ENCODE measurements around the gene TBC1D19. TPM values are rescaled to one million over a fixed set of nuclear protein-coding genes. Genes with fewer than 3 reads are reported as not detected.

The TBC1D19 gene
- total and polyA plus RNA-seq, 2 experiments from 2014 or later = 7.9 to 21.9 TPM

DNA sequence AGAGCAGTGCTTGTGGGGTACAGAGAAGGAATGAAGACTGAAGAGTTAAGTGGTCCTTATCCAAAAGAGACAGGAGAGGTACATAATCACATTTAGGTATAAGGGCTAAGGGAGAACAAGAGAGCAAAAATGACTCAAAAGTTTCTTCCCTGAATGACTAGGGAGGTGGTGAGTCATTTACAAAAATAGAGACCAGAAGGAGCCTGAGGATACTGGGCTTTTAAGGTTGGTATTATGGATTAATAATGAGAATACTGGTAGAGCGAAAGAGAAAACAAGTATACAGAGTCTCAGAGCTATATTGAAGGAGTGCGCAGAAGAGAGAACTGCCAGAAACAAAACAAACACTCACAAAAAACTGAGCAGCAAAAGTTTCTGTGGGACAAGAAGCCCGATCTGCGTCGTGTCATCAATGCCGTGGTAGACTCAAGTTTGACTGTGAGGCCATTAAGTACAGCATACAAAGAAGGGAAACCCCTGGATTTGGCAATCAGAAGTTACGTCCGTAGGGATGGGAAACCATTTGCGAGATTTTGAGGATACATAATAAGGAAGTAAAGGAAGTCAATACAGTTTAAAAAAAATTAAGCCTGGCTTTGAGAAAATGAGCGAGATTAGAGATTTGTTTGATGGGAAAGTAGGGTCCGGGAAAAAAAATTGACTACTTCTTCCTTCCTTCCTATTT, 147.6 kb downstream of the TBC1D19 start:
- H3K79me2 ChIP-seq = no peaks in the 10 kb centered on the region
- no peak overlapping the region for H3K4me2 ChIP-seq
- 92% methylated on average over 11 of the region's 11 CpGs for WGBS (ENCODE audit: low lambda C conversion rate, missing lambda C conversion rate)
- H4K20me1 ChIP-seq (ENCODE audit: insufficient read depth, poor library complexity, severe bottlenecking) = no peaks in the 10 kb centered on the region
- H3K4me1 ChIP-seq (ENCODE audit: insufficient read depth) = no peaks in the 10 kb centered on the region
- no peak for TF ChIP-seq EZH2 (IDR thresholded peaks at IDR 0.05; ENCODE audit: borderline replicate concordance)
- no peak for TF ChIP-seq EZH2phosphoT487 (IDR thresholded peaks at IDR 0.05; ENCODE audit: low read depth, severe bottlenecking, unreplicated experiment)
- H3K27me3 ChIP-seq = no peaks in the 10 kb centered on the region
- no peaks in the 10 kb centered on the region for H3K9me2 ChIP-seq (replicated peaks; ENCODE audit: insufficient read depth)
- no peaks in the 10 kb centered on the region for H3K36me3 ChIP-seq (replicated peaks; ENCODE audit: insufficient read depth, low read depth)
- no peak overlapping the region for H3K4me3 ChIP-seq
- no peak for DNase-seq (ENCODE audit: low spot score)
- no peak overlapping the region for H2AFZ ChIP-seq
- no peaks in the 10 kb centered on the region for H3K9me3 ChIP-seq (ENCODE audit: low read depth)
- H3K27ac ChIP-seq = no peak overlapping the region

DNA sequence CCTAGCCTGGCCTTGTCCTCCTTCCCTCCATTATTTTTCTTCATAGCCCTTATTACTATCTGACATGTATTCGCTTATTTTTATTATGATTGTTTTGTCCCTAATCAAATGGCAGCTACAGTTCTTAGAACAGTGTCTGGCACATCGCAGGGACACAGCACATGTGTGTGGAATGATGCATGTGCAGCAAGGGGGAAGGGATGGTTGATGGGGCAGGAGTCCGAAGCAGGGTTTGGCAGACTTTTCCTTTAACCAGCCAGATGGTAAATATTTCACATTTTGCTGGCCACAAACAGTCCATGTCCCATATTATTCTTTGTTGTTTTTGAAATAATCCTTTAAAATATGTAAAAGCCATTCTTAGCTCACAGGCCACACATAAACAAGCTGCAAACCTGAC, 148.5 kb downstream of the TBC1D19 start:
- Histone ChIP-seq H3K27me3 (no peaks in the 10 kb centered on the region), H3K79me2 (no peaks in the 10 kb centered on the region), H3K4me1 (ENCODE audit: insufficient read depth) (no peaks in the 10 kb centered on the region), H3K9me3 (ENCODE audit: low read depth) (no peaks in the 10 kb centered on the region), H2AFZ (no peak overlapping the region), H3K4me3 (no peak overlapping the region), H3K9me2 (replicated peaks; ENCODE audit: insufficient read depth) (no peaks in the 10 kb centered on the region), H4K20me1 (ENCODE audit: insufficient read depth, poor library complexity, severe bottlenecking) (no peaks in the 10 kb centered on the region), H3K36me3 (replicated peaks; ENCODE audit: insufficient read depth, low read depth) (no peaks in the 10 kb centered on the region), H3K27ac (no peak overlapping the region), H3K4me2 (no peak overlapping the region)
- TF ChIP-seq EZH2phosphoT487 (IDR thresholded peaks at IDR 0.05; ENCODE audit: low read depth, severe bottlenecking, unreplicated experiment) (no peak), EZH2 (IDR thresholded peaks at IDR 0.05; ENCODE audit: borderline replicate concordance) (no peak)
- TF ChIP-seq, protein P1, sequence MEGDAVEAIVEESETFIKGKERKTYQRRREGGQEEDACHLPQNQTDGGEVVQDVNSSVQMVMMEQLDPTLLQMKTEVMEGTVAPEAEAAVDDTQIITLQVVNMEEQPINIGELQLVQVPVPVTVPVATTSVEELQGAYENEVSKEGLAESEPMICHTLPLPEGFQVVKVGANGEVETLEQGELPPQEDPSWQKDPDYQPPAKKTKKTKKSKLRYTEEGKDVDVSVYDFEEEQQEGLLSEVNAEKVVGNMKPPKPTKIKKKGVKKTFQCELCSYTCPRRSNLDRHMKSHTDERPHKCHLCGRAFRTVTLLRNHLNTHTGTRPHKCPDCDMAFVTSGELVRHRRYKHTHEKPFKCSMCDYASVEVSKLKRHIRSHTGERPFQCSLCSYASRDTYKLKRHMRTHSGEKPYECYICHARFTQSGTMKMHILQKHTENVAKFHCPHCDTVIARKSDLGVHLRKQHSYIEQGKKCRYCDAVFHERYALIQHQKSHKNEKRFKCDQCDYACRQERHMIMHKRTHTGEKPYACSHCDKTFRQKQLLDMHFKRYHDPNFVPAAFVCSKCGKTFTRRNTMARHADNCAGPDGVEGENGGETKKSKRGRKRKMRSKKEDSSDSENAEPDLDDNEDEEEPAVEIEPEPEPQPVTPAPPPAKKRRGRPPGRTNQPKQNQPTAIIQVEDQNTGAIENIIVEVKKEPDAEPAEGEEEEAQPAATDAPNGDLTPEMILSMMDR (IDR thresholded peaks at IDR 0.05; ENCODE audit: poor library complexity) = no peak
- 92% methylated on average over 3 of the region's 3 CpGs for WGBS (ENCODE audit: low lambda C conversion rate, missing lambda C conversion rate)
- no peak for DNase-seq (ENCODE audit: low spot score)

DNA sequence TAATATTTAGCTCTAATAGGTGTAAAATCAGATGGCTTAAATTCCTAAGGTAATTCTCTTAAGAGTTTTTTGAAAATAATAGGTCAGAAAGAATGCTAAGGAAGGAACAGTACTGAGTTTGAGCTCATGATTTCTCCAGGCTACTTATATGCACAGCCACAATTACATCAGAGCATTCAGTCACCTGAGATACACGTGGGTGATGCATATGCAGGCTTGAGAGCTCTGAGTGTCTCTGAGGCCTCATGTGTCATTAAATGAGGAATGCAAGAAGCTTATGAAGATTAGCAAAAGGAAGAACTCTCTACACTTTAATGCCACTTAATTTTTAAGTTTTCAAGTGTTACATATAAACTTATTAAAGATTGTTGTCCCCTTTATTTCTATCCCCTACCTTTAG, 152.7 kb downstream of the TBC1D19 start:
- Histone ChIP-seq H3K4me2 (no peak overlapping the region), H3K27me3 (no peaks in the 10 kb centered on the region), H3K9me2 (replicated peaks; ENCODE audit: insufficient read depth) (no peaks in the 10 kb centered on the region), H3K27ac (no peak overlapping the region), H4K20me1 (ENCODE audit: insufficient read depth, poor library complexity, severe bottlenecking) (no peaks in the 10 kb centered on the region), H2AFZ (no peak overlapping the region), H3K9me3 (ENCODE audit: low read depth) (no peaks in the 10 kb centered on the region), H3K4me1 (ENCODE audit: insufficient read depth) (no peaks in the 10 kb centered on the region), H3K36me3 (replicated peaks; ENCODE audit: insufficient read depth, low read depth) (no peaks in the 10 kb centered on the region), H3K79me2 (no peaks in the 10 kb centered on the region), H3K4me3 (no peak overlapping the region)
- TF ChIP-seq EZH2phosphoT487 (IDR thresholded peaks at IDR 0.05; ENCODE audit: low read depth, severe bottlenecking, unreplicated experiment) = no peak
- no peak for TF ChIP-seq EZH2 (IDR thresholded peaks at IDR 0.05; ENCODE audit: borderline replicate concordance)
- TF ChIP-seq, protein P1 (IDR thresholded peaks at IDR 0.05; ENCODE audit: poor library complexity) = no peak
- DNase-seq (ENCODE audit: low spot score) = no peak
- 52% methylated on average over 1 of the region's 1 CpG for WGBS (ENCODE audit: low lambda C conversion rate, missing lambda C conversion rate)

DNA sequence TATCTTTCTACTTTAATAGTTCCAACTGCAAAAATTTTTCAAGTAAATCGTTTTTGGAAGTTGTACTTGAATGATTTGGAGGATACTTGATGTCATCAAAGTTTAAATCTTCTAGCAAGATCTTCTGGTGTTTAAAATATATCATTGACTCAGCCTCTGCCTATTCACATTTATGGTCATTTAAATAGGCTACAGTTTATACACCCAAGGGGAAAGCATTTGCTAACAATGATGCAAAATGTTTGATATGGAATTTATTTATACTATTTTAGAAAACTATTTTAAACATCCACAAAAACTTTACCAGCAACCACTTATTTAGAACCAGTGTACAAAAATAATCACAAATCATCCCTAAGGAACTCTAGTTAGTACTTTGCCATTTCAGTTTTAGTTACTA, 153.5 kb downstream of the TBC1D19 start:
- TF ChIP-seq EZH2 (IDR thresholded peaks at IDR 0.05; ENCODE audit: borderline replicate concordance) = no peak
- TF ChIP-seq, protein P1 (IDR thresholded peaks at IDR 0.05; ENCODE audit: poor library complexity) = no peak
- TF ChIP-seq EZH2phosphoT487 (IDR thresholded peaks at IDR 0.05; ENCODE audit: low read depth, severe bottlenecking, unreplicated experiment) = no peak
- no peak overlapping the region for H3K4me3 ChIP-seq
- WGBS (ENCODE audit: low lambda C conversion rate, missing lambda C conversion rate) = 73% methylated on average over 1 of the region's 1 CpG

More for the DNA sequence above, 153.5 kb downstream of the TBC1D19 start:
- Histone ChIP-seq H3K36me3 (replicated peaks; ENCODE audit: insufficient read depth, low read depth) (no peaks in the 10 kb centered on the region), H3K9me2 (replicated peaks; ENCODE audit: insufficient read depth) (no peaks in the 10 kb centered on the region), H4K20me1 (ENCODE audit: insufficient read depth, poor library complexity, severe bottlenecking) (no peaks in the 10 kb centered on the region), H3K27me3 (no peaks in the 10 kb centered on the region), H3K4me1 (ENCODE audit: insufficient read depth) (no peaks in the 10 kb centered on the region), H3K9me3 (ENCODE audit: low read depth) (no peaks in the 10 kb centered on the region), H2AFZ (no peak overlapping the region), H3K79me2 (no peaks in the 10 kb centered on the region), H3K27ac (no peak overlapping the region), H3K4me2 (no peak overlapping the region)
- DNase-seq (ENCODE audit: low spot score) = no peak

All from hepatocyte (in vitro differentiated cells).